Sigmoid colon (tissue), 4 donors: ENCODE data around the gene SIRPB2.

ENCODE experiments used
- CTCF ChIP-seq, 4 experiments: fragments of 450-650 bp in 3 of 4; fragments of 200-600 bp in 1 of 4; IDR thresholded peaks; one replicate each; pipeline ENCODE4 v1.5.1; 2016 to 2019; ENCODE audit warnings: antibody characterized with exemption in 4 of 4, mild to moderate bottlenecking in 3 of 4, moderate library complexity in 2 of 4
- EP300 ChIP-seq, 4 donors: sonication (generic); formaldehyde crosslinking; IDR thresholded peaks; one replicate each; pipeline ENCODE4 v1.6.1; 2017; ENCODE audit warnings: antibody characterized with exemption in 4 of 4
- POLR2A ChIP-seq, 2 donors: fragments of 450-650 bp; IDR thresholded peaks; one replicate each; pipeline ENCODE4 v1.6.1; 2016; ENCODE audit warnings: antibody characterized with exemption in 2 of 2, mild to moderate bottlenecking in 2 of 2, moderate library complexity in 2 of 2
- POLR2AphosphoS5 ChIP-seq, 4 donors: sonication (generic); formaldehyde crosslinking; IDR thresholded peaks; one replicate each; pipeline ENCODE4 v1.6.1; 2017; ENCODE audit warnings: antibody characterized with exemption in 4 of 4

GRCh38 chr20:1508574-1508973 lies 17.4 kb upstream of the SIRPB2 start:
- TF ChIP-seq POLR2A (IDR thresholded peaks at IDR 0.05) = no peak
- TF ChIP-seq CTCF (IDR thresholded peaks at IDR 0.05) = no peak
- TF ChIP-seq POLR2AphosphoS5 (IDR thresholded peaks at IDR 0.05) = no peak
- TF ChIP-seq EP300 (IDR thresholded peaks at IDR 0.05) = no peak
